Stimulated activated CD4-positive, alpha-beta T cell treated with anti-CD3 and anti-CD28 coated beads, TNF-alpha, amount 100 ng/mL, for 48 hours (primary cell): Measurements from ENCODE around the gene GAS5.
"Not testable (repeated sequence)": the region's sequence is repeated elsewhere in the genome, so short reads cannot be mapped to it uniquely, and the experiment has no call there.

Experiments
- DNase-seq, 3 donors: peaks; one replicate each; pipeline ENCODE4 v3.0.0-alpha.2; 2020; ENCODE audit warnings: low read depth in 3 of 3

Gene GAS5

DNA sequence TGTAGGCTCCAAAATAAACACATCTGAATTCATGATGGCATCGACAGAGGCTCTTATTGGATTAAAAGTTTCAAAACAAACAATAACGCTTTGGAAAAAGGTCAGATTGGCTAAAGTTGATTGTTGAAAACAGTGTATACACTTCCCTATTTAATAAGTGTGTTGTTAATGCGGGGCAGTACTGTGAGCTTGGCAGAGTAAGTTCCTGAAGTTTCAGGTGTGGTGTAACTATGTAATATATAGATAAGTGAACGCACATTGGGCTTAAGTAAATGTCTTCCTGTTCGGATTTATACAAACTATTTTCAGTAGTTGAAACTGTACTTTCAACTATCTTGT lies 1.2 kb upstream of the GAS5 start:
- no peak for DNase-seq

DNA sequence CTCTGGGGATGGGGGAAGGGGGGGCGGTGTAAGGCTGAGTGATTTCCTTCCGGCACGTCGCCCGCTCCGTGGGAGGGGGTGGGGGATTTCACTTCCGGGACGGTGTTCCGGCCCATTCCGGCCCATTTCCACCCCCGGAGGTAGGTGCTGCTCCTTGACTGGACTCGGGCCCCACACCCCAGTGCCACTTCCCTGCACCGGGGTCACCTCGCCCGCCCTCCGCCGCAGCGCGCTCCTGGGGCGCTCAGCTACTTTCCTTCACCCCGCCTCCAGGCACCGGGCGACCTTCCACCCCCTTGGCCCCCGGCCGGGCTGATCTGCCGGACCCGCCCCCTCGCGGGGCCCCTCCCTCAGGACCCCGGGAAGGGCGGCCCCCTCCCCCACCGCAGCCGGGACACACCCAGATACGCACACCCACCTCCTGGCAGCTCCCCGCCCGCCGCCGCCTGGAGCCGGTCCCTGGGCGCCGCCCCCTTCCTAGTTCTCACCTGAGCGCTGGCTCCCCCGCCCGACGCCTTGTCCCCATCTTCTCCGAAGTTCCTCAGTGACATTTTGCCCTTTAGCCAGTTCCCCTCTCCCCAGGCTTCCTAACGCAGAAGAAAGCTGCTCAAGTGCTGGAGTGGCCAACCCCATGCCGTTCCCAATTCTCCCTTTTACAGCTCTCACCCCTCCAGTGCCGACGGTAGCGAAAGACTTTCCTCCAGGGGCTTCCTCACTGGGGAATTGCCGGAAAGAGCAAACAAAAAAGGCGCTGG lies 654 bp upstream of the GAS5 start, which contains the start of gene ZBTB37:
ZBTB37 (plus strand) TSS at position 115 of the 755 bp plus-strand sequence. CDS start 1,846 bp downstream, outside the sequence.
- peak; percentile 88 to 95 (median 90) for DNase-seq

DNA sequence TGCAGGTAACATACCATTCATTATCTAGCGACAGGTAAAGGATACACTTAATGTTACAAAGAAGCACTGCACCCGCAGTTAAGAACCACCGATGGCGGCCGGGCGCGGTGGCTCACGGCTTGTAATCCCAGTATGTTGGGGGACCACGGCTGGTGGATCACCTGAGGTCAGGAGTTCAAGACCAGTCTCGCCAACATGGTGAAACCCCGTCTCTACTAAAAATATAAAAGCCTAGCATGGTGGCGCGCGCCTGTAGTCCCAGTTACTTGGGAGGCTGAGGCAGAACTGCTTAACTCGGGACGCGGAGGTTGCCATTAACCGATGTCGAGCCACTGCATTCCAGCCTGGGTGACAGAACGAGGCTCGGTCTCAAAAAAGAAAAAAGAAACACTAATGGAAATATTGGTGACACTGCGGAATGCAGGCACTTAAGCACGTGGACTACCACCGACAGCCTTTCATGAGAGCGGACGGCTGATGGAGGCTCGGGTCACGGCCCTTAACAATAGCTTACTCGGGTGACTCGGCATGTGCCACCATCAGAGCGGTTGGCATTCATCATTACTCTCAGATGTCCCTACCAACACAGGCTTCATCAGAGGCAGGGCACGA lies 542 bp downstream of the GAS5 start:
- peak in 2 of 3 donors; percentile 32 to 38 for DNase-seq

DNA sequence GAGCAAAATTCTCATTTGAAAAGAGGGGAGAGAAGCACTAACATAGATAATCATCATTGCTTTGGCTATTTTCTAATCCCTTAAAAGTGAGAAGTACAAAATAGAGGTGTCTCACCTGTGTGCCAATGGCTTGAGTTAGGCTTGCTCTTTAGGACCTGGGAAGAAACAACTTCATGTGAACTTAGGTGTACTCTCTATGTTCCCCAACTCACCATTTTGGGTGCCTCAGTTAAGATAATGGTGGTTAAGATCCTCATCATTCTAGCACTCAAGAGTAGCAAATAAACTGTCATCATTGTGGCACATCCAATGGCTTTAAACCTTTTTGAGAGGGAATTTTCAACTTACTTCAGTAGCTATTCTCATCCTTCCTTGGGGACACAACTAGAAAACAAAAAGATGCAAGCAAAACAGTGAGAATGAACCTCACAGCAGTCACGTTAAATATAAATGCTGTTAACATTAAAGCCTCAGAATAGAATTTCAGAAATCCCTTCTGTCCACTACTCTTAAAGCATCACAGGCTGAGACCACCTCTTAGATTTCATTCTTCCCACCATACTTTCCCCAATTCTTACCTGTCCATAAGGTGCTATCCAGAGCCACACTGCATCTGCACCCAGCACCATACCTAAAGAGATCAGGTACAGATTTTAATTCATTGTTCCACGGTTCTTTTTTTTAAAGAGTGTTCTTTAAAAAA lies 1.2 kb downstream of the GAS5 start:
- no peak for DNase-seq

DNA sequence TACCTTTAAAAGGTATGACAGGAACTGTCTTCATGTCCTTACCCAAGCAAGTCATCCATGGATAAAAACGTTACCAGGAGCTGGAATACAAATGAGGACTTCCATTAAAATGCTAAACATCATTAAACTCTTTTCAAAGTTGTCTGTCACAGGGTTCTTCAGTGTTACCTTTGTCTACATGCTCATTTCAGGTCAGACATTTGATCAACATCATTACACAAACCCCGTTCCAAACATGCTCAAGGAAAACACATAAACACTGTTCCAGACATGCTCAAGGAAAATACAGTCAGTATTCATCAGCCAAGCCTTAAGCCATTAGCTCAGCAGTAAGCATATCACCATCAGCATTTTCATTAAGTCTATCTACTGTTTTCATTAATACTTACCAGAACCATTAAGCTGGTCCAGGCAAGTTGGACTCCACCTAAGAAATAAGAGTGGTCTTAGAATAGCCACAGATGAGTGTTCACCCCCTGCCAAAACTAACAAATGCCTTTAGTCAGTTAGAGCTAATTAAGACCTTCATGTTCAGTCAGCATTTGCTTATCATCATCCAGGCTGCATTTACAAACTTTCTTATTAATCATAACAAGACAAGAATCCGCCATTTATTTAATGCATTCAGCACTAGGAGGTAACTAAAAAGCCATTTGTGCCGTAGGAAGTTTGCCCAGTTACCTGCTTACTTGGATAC lies 2.2 kb downstream of the GAS5 start:
- no peak for DNase-seq

DNA sequence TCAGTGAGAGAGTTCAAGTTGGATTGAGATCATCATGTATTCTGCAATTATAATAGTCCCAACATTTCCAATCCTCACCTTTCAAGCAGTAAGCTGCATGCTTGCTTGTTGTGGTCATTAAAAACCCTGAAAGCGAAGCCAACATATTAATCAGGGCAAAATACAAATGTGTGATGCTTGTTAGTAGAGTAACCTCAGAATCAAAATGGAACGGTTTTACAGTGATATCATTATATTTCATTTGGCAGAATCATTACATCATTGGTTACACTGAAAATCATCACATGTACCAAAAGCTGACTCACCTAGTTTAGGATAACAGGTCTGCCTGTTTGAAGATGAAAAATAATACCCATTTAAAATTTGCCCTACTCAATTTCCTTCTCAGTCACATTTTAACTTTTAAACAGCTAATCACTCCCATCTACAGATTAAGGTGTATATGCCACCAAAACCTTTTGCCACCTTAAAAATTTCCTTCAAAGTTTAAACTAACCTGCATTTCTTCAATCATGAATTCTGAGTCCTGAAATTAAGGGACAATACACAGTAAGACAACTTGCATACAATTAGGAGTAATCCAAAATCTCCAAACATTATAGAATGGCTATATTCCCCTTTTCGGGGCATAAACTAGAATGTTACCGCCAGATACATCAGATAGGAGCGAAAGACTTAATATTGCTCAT lies 3.5 kb downstream of the GAS5 start:
- no peak for DNase-seq

DNA sequence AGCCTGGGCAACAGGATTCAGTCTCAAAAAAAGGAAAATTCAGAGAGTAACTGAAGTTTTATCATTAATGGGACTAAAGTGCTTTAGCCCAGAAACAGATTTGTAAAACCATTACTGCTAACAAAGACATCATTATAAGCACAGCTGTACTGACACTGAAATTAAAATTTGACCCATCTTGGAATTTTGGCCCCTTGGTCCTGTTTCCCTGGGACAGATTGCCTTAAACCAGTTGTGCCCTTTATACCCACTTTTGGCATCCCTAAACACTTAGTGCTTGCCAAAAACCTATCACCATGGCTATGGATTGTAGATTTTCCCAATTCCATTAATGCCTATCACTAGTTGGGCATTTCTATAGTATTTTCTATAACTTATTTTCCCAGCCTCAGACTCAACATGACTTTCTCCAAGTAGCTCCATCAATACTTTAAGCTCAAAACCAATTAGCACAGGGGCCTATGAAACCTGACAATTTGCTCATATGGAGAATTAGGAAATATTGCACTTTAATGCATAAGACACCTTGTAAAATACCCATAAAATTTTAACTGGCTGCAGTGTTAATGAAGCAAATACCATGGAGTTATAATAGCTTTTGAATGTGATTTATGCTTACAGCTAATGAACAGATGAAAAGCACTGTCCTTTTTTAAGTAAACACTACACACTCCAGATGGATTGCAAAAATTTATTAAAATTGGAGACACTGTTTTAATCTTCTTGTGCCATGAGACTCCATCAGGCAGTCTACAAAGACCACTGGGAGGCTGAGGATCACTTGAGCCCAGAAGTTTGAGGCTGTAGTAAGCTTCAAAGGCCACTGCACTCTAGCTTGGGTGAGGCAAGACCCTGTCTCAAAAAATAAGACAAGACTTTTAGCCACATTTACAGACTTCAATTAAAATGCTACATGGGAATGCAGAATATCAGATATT lies 4.3 kb downstream of the GAS5 start:
- no peak for DNase-seq

DNA sequence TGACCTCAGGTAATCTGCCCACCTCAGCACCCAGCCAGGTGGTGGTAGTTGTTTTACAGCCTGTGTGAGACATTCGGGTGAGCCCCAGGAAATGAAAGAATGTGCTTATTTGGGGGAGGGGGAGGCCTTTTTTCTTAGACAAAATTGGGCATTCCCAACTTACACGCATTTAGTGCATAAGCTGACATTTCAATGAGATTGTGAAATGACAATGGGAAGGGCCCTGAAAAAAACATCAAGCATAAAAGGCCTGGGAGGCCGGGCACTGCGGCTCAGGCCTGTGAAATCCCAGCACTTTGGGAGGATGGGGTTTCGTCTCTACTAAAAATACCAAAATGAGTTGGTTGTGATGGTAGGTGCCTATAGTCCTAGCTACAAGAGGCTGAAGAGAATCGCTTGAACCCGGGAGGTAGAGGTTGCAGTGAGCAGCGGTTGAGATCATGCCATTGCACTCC lies 5.0 kb downstream of the GAS5 start:
- DNase-seq: no peak

DNA sequence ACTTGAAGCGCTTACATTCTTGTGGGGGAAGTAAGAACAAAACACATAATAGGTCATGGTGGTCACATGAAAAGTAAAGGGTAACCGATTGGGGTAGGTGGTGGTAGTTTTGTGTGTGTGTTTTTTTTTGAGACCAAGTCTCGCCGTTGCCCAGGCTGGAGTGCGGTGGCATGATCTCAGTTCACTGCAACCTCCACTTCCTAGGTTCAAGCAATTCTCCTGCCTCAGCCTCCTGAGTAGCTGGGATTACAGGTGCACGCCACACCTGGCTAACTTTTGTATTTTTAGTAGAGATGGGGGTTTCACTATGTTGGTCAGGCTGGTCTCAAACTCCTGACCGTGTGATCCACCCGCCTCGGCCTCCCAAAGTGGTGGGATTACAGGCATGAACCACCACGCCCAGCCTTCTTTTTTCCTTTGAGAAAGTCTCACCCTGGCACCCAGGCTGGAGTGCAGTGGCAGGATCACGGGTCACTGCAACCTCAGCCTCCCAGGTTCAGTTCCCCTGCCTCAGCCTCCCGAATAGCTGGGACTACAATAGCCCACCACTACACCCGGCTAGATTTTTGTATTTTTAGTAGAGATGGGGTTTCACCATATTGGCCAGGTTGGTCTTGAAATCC lies 5.5 kb downstream of the GAS5 start:
- DNase-seq: not testable (repeated sequence)

DNA sequence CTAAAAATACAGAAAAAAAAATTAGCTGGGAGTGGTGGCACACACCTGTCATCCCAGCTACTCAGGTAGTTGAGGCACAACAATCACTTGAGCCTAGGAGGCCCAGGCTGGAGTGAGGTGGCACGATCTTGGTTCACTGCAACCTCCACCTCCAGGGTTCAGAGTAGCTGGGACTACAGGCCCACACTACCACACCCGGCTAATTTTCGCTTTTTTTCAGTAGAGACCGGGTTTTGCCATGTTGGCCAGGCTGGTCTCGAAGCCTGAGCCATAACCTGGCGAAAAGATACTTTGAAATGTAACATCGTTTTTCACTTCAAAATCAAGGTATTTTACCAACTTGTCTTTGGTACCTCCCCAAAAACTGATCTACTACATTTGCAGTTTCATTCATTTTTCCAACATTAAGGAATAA lies 6.1 kb downstream of the GAS5 start:
- DNase-seq: no peak

DNA sequence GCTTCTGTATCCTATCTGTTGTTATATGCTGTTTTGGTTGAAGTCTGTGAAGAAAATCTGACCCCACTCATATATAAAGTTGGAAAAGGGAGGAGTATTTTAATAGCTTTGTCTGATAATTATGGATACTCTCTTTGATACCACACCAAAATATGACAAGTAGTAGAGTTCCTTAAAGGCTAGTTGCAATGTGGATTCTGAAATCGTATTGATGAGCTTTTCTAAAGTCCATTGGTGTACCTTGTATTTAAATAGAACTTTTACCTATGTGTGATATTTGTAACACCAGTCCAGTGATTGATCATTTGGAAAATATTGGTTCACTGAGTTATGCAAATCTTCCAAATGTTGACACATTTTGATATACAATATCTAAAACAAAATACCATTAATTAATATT lies 7.7 kb downstream of the GAS5 start:
- DNase-seq: no peak

DNA sequence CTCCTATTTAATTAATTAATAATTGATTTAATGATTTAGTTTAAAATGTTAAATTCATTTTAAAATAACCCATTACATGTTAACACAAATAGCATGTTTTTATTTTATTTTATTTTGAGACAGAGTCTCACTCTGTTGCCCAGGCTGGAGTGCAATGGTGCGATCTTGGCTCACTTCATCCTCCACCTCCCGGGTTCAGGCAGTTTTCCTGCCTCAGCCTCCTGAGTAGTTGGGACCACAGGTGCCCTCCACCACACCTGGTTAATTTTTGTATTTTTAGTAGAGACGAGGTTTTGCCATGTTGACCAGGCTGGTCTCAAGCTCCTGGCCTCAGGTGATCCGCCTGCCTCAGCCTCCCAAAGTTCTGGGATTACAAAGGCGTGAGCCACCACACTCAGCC lies 8.2 kb downstream of the GAS5 start:
- DNase-seq: not testable (repeated sequence)

DNA sequence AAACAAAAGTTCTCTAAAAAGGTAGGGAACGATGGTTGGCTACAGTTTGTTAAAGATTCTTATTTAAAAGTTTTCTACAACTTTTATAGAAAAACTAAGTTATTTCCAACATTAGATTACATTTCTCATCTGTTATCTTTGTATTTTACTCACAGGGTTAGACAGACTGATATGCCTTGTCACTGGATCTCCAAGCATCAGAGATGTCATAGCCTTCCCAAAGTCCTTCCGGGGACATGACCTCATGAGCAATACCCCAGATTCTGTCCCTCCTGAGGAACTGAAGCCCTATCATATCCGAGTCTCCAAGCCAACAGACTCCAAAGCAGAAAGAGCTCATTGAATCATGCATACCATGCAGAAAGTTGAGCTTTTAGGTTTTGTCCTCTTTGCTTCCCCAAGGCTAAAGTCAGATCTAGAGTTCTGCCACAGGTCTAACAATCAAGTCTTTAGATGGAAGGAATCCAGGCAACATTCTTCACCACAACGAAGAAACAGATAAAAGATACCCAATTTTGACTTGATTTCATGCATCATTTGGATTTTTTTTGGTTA lies 10.3 kb downstream of the GAS5 start:
- no peak for DNase-seq

DNA sequence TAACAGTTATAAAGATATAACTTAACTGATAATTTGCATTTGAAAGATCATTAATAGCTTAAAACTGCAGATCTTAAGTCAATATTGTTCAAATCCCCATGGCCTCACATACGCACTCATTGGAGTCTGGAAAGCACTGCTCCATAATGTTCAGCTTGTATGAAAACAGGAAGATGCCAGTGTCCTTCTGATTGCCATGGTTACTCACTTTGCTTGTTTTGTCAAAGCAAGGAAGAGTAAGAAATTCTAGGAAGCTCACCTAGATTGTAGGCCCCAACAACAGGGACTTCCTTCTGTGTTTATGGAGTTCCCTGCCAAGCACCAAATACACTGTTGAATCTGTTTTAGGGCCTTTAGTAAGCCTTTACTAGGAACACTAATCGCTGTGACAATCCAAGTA lies 10.9 kb downstream of the GAS5 start:
- no peak for DNase-seq

DNA sequence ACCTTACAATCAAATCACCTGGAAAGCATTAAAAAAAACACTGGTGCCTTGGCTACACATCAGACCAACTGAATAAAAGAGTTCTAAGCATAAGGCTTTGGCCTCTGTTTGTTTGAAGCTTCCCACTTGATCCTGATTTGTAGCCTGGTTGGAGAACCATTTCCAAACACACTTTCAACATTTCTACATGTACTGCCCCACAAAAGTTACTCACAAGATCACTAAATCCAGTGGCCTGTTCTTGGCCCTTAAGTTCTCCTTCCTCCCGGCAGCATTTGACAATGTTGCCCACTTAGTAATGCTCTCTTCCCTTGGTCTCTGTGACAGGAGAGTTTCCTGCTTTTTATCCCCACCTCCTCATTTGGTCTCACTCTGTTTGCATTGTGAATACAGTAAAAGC lies 11.8 kb downstream of the GAS5 start:
- DNase-seq: no peak

DNA sequence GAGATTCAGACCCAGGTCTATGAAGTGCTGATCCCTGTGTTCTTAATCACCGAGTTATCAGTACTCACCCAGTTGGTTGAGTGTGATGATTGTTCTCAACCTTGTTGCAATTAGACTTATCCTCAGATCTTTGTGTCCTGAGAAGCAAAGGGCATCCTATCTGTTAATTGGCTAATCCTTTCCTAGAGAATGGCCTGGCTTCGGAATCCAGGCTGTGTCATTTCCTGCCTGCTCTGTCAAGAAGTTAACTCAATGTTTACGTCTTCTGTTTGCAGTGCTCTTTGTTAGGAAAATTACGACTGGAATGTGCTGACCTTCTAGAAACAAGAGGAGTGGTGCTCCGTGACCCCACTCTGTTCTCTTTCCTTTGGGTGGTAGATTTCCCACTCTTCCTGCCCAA lies 14.7 kb downstream of the GAS5 start:
- no peak for DNase-seq

DNA sequence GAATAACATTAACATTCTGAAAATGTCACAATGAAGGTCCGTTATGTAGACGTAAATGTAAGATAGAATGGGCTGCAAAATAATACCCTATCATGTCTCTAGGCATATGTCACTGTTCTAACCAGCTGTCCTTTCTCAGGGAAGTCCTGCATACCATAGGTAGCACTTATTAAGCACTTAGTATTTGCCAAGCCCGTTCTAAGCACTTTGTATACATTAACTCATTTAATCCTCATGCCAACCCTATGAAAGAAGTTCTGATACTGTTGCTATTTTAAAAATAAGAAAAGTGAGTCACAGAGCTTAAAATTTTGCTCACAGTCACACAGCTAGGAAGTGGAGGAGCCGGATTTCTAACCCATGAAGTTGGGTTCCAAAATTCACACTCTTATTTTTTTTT lies 15.7 kb downstream of the GAS5 start:
- DNase-seq: no peak

DNA sequence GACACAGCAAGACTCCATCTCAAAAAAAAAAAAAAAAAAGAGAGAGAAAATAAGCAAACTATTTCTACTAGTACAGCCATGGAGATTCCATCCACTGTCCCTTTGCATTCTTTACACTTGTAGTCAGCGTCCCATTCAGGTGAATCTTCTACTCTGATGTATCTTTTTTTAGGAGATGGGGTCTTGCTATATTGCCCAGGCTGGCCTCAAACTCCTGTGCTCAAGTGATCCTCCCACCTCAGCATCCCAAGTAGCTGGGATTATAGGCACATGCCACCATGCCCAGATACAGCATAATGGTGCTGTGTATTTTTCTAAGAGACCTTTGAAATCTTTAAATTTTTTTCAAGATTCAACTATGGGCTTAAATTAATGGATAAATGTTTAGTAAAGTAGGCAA lies 35.0 kb downstream of the GAS5 start:
- DNase-seq: no peak

DNA sequence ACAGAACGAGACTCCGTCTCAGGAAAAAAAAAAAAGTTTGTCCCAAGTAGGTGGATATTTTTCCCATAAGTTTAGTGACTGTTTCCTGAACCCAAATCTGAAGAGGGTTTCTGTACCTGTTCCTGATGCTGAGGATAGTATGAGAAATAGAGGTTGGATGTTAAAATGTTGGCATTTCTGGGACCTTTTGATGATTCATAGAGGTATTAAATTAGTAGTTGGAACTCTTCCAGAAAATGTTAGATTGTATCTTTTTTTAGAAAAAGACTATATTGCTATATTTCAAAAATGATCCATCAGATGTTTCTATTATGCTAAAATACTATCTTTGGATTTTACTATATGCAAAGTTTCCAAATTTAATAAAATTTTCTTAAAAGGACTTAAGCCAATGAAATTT lies 40.2 kb downstream of the GAS5 start:
- no peak for DNase-seq
